PC-3 (cell line): Measurements from ENCODE around the gene IFNA10. TPM values are rescaled to one million over a fixed set of nuclear protein-coding genes. Genes with fewer than 3 reads are reported as not detected.
"Not testable (repeated sequence)": the region's sequence is repeated elsewhere in the genome, so short reads cannot be mapped to it uniquely, and the experiment has no call there.

Experiments used
- ATAC-seq: fragments of 200-7000 bp; cut with Tn5 transposase; 2 replicates; pipeline ENCODE4 v1.9.1; 2020; ENCODE audit warnings: mild to moderate bottlenecking, moderate library complexity
- BruUV-seq: library from RNA; stranded (reverse); fragments of 400-500 nt; replicated peaks from 2 replicates; lab custom pipeline; 2021; lab: Mats Ljungman, UMichigan
- CTCF ChIA-PET: fragments of 300-600 bp; sonication (Branson Sonifier 250); formaldehyde crosslinking; loops from one replicate; lab custom pipeline; 2022; ENCODE audit warnings: antibody characterized with exemption; lab: Charles Lee
- POLR2A ChIA-PET: fragments of 300-600 bp; sonication (Branson Sonifier 250); formaldehyde crosslinking; loops from one replicate; lab custom pipeline; 2022; ENCODE audit warnings: antibody characterized with exemption; ENCODE audit not compliant: unreplicated experiment; lab: Charles Lee
- DNase-seq: peaks from one replicate; pipeline ENCODE4 v3.0.0-alpha.2; 2015
- H2AFZ ChIP-seq: fragments of 300-600 bp; sonication (generic); 2 replicates; pipeline ENCODE4 v1.6.0; 2016; ENCODE audit warnings: antibody characterized with exemption, low read length
- H3F3A ChIP-seq: fragments of 300-600 bp; sonication (generic); one replicate; pipeline ENCODE4 v1.6.0; 2017; ENCODE audit warnings: antibody characterized with exemption, low read length, control low read depth, mild to moderate bottlenecking; ENCODE audit not compliant: unreplicated experiment
- H3K27ac ChIP-seq: fragments of 300-600 bp; sonication (generic); 2 replicates; pipeline ENCODE4 v1.5.1; 2016; ENCODE audit warnings: mild to moderate bottlenecking, low read length
- H3K27me3 ChIP-seq: fragments of 300-600 bp; sonication (generic); 2 replicates; pipeline ENCODE4 v1.6.1; 2016; ENCODE audit warnings: low read length, mixed read lengths
- H3K36me3 ChIP-seq: fragments of 300-600 bp; sonication (generic); 2 replicates; pipeline ENCODE4 v1.6.1; 2016; ENCODE audit warnings: low read depth, mixed run types, low read length, mixed read lengths
- H3K4me1 ChIP-seq: fragments of 300-600 bp; sonication (generic); 2 replicates; pipeline ENCODE4 v1.5.1; 2016; ENCODE audit warnings: low read length; ENCODE audit not compliant: insufficient read depth
- H3K4me2 ChIP-seq: fragments of 300-600 bp; sonication (generic); 2 replicates; pipeline ENCODE4 v1.6.0; 2016; ENCODE audit warnings: low read length
- H3K4me3 ChIP-seq: fragments of 300-600 bp; sonication (generic); 2 replicates; pipeline ENCODE4 v1.5.1; 2016; ENCODE audit warnings: mild to moderate bottlenecking, low read length, mixed read lengths
- H3K79me2 ChIP-seq: fragments of 300-600 bp; sonication (generic); 2 replicates; pipeline ENCODE4 v1.6.1; 2017; ENCODE audit warnings: low read length, mixed read lengths
- H3K9ac ChIP-seq: fragments of 300-600 bp; sonication (generic); 2 replicates; pipeline ENCODE4 v1.6.0; 2016; ENCODE audit warnings: mild to moderate bottlenecking, low read length
- H3K9me2 ChIP-seq: fragments of 300-600 bp; sonication (generic); replicated peaks from 2 replicates; pipeline ENCODE4 v1.6.1; 2016; ENCODE audit warnings: mixed run types, low read length, mixed read lengths
- H3K9me3 ChIP-seq: fragments of 300-600 bp; sonication (generic); 2 replicates; pipeline ENCODE4 v1.6.1; 2016; ENCODE audit warnings: low read length, mixed read lengths
- H4K20me1 ChIP-seq: fragments of 300-600 bp; sonication (generic); 2 replicates; pipeline ENCODE4 v1.6.1; 2016; ENCODE audit warnings: low read length, mixed read lengths
- CTCF ChIP-seq: fragments of 300-600 bp; sonication (generic); conservative IDR thresholded peaks from 2 replicates; pipeline ENCODE4 v1.5.1; 2017; ENCODE audit warnings: antibody characterized with exemption, low read depth, mild to moderate bottlenecking, low read length
- EZH2 ChIP-seq: fragments of 300-600 bp; sonication (generic); IDR thresholded peaks from one replicate; pipeline ENCODE4 v1.6.1; 2017; ENCODE audit warnings: antibody characterized with exemption, mild to moderate bottlenecking, low read length; ENCODE audit not compliant: unreplicated experiment
- EZH2phosphoT487 ChIP-seq: fragments of 300-600 bp; sonication (generic); IDR thresholded peaks from 2 replicates; pipeline ENCODE4 v1.6.1; 2018; ENCODE audit warnings: mild to moderate bottlenecking, antibody characterized with exemption, low read length, borderline replicate concordance
- intact Hi-C: fragments of 100-400 bp; cut with micrococcal nuclease; formaldehyde crosslinking; loops from 2 replicates; pipeline ENCODE4 v1.9.0; 2023
- total RNA-seq: library from RNA; depleted of rRNA; stranded (reverse); fragments of >200 nt; gene quantifications from 2 replicates; pipeline ENCODE4 v1.2.3, GENCODE V29; 2014

The IFNA10 gene
- total RNA-seq, 1 experiment from 2014 or later: not detected

DNA sequence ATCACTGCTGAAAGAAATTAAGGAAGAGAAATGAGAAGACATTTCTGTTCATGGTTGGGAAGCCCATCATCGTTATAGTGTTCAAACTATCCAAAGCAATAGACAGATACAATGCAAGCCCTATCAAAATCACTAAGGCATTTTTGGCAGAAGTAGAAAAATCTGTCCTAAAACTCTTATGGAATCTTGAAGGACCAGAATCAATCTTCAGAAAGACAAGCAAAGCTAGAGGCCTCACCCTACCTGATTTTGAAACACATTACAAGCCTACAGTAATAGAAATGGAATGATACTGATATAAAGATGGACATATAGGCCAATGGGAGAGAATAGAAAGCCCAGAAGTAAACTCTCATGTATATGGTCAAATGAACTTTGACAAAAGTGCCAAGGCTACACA is 35.6 kb downstream of the IFNA10 start:
- DNase-seq (no peak), ATAC-seq (no peak)
- Histone ChIP-seq H3K27ac (no peak overlapping the region), H3F3A (no peaks in the 10 kb centered on the region), H3K9me2 (no peaks in the 10 kb centered on the region), H3K4me2 (no peak overlapping the region), H3K36me3 (no peaks in the 10 kb centered on the region), H3K27me3 (peaks cover 12% of the 10 kb centered on the region; the same call in 1 of the 2 replicates), H3K9ac (no peak overlapping the region), H3K9me3 (no peaks in the 10 kb centered on the region), H3K79me2 (no peaks in the 10 kb centered on the region), H2AFZ (no peak overlapping the region), H3K4me3 (no peak overlapping the region), H3K4me1 (no peaks in the 10 kb centered on the region), H4K20me1 (no peaks in the 10 kb centered on the region)
- BruUV-seq: no TSS peak
- TF ChIP-seq CTCF: no peak
- TF ChIP-seq EZH2: no peak
- POLR2A ChIA-PET: no interaction called here
- CTCF ChIA-PET: no interaction called here
- intact Hi-C loops: no loop called here

DNA sequence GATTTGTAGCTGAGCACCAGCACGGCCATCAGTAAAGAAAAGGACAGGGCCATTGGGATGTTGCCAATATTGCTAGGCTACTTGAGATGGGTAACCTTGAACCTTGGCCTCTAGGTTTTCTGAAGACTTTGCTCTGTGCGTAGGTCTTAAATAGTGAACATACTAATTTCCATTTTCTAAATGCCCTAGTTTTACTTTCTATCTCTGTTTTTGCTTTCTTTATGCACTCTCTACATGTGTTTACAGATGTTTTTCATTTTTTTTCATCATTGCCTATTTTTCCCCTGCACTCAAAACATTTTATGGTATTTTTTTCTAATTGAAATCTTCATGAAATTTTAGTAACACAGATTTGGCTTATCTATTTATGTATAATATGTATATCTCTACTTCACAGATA is 40.4 kb downstream of the IFNA10 start, which contains the start of gene IFNA21:
Gene IFNA21 (minus strand): TSS at position 101 of the 400 bp plus-strand sequence. CDS start 48 bp downstream, at position 53.
- DNase-seq, H3K9ac ChIP-seq, H3K4me2 ChIP-seq, H3K4me3 ChIP-seq, H3F3A ChIP-seq, POLR2A ChIA-PET, H3K79me2 ChIP-seq, H3K27ac ChIP-seq, H3K9me3 ChIP-seq, H3K36me3 ChIP-seq, H4K20me1 ChIP-seq, H3K9me2 ChIP-seq, H2AFZ ChIP-seq, CTCF ChIA-PET, H3K27me3 ChIP-seq, intact Hi-C loops, BruUV-seq, ATAC-seq, H3K4me1 ChIP-seq: not testable (repeated sequence)

- Histone ChIP-seq H3K4me2 (no peak overlapping the region), H3F3A (no peaks in the 10 kb centered on the region), H3K4me3 (no peak overlapping the region), H2AFZ (no peak overlapping the region), H4K20me1 (no peaks in the 10 kb centered on the region), H3K4me1 (no peaks in the 10 kb centered on the region), H3K9ac (no peak overlapping the region), H3K27me3 (peaks cover 4% of the 10 kb centered on the region; the same call in 1 of the 2 replicates), H3K9me3 (no peaks in the 10 kb centered on the region), H3K36me3 (no peaks in the 10 kb centered on the region), H3K27ac (no peak overlapping the region), H3K9me2 (no peaks in the 10 kb centered on the region), H3K79me2 (no peaks in the 10 kb centered on the region)
- DNase-seq: no peak
- intact Hi-C loops: no loop called here
- no peak for ATAC-seq
- POLR2A ChIA-PET: no interaction called here
- TF ChIP-seq EZH2 (no peak), EZH2phosphoT487 (no peak), CTCF (no peak)
- CTCF ChIA-PET: no interaction called here
- no TSS peak for BruUV-seq
Measured at GRCh38 chr9:21165516-21165915, 41.4 kb downstream of the IFNA10 start.
